Lower lobe of right lung (tissue), 2 donors: ENCODE results near the gene PYHIN1. TPM values are rescaled to one million over a fixed set of nuclear protein-coding genes. Genes with fewer than 3 reads are reported as not detected.

ENCODE experiments used
- ATAC-seq, 2 donors: fragments of 200-7000 bp; cut with Tn5 transposase; one replicate each; pipeline ENCODE4 v1.9.1; 2020 to 2022; ENCODE audit warnings: mild to moderate bottlenecking in 2 of 2, moderate library complexity in 2 of 2
- DNase-seq: peaks from one replicate; pipeline ENCODE4 v3.0.0-alpha.2; 2020
- H3K27ac ChIP-seq: fragments of 200-600 bp; one replicate; pipeline ENCODE4 v1.8.0; 2022
- H3K27me3 ChIP-seq: fragments of 200-600 bp; one replicate; pipeline ENCODE4 v1.8.0; 2022; ENCODE audit warnings: low read depth
- H3K36me3 ChIP-seq: fragments of 200-600 bp; one replicate; pipeline ENCODE4 v1.8.0; 2022; ENCODE audit warnings: mild to moderate bottlenecking
- H3K4me1 ChIP-seq: fragments of 200-600 bp; one replicate; pipeline ENCODE4 v1.8.0; 2022
- H3K4me3 ChIP-seq: fragments of 200-600 bp; one replicate; pipeline ENCODE4 v1.8.0; 2022; ENCODE audit warnings: mild to moderate bottlenecking
- H3K9me3 ChIP-seq: fragments of 200-600 bp; one replicate; pipeline ENCODE4 v1.8.0; 2022
- intact Hi-C: fragments of 100-400 bp; cut with DNase I; formaldehyde crosslinking; loops from one replicate; pipeline ENCODE4 v1.11.0; 2022
- long read RNA-seq: library from polyadenylated mRNA; unstranded; transcript quantifications from one replicate; pipeline ENCODE4 v2.0.0, GENCODE V29; 2021
- total RNA-seq: library from RNA; stranded (reverse); fragmentation: NEBNext Ultra II Directional; extraction: Animal tissue kit (Norgen Biotek cat#: 25700); gene quantifications from one replicate; pipeline ENCODE4 v1.2.1, GENCODE V29; 2021
- TF ChIP-seq, protein P1 (sequence below): fragments of 200-600 bp; IDR thresholded peaks from one replicate; pipeline ENCODE4 v1.8.0; 2022; ENCODE audit warnings: antibody characterized with exemption, mild to moderate bottlenecking
- donor health status: DM: no; HTN: yes; CAD: no; lungs with severe emphysema.

The PYHIN1 gene
- 3.9 TPM for total RNA-seq
- long read RNA-seq, partial matches to known transcripts, result 0 of 1 reads
- long read RNA-seq, other reads (novel, unspliced or antisense), result 0 of 1 reads

DNA sequence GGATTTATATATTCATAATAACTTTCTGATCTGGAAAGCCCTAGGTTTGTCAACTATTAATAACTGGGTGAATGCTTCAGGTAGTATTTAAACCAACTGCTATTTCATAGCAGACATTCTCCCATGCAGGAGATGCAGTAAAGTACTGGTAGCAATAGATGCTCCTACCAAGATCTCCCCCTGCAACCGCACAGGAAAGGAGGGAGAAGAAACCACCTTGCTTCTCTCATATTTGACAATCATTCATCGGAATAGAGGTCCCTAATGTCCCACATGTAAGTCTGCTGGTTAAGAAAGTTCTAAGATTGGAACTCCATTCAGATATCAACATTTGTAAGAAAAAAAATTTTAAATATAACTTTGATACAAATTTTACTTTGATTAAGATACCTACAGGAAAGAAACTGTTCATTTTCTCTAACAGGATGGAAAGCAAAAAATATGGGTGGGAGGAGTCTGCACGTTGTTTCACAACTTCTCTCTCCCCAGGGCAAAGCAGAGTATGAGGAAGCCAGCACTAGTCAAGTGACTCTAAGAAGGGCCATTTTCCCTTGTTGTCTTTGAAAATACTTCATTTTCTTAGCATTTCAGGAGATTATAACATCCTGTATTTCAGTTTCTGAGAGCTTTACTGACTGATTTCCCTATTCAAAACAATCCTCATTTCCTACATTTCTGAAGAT is at the start of gene PYHIN1:
Gene PYHIN1, plus strand, starts transcription at position 498 of the 683 bp plus-strand sequence. CDS start 5,359 bp downstream, outside the sequence.
- intact Hi-C loops, result no loop called here
- Histone ChIP-seq H3K4me1 (no peaks in the 10 kb centered on the region), H3K4me3 (peak within 1 kb of the TSS; percentile 34), H3K36me3 (no peaks in the 10 kb centered on the region), H3K9me3 (no peaks in the 10 kb centered on the region), H3K27me3 (no peaks in the 10 kb centered on the region), H3K27ac (no peak within 1 kb of the TSS)
- TF ChIP-seq, protein P1, sequence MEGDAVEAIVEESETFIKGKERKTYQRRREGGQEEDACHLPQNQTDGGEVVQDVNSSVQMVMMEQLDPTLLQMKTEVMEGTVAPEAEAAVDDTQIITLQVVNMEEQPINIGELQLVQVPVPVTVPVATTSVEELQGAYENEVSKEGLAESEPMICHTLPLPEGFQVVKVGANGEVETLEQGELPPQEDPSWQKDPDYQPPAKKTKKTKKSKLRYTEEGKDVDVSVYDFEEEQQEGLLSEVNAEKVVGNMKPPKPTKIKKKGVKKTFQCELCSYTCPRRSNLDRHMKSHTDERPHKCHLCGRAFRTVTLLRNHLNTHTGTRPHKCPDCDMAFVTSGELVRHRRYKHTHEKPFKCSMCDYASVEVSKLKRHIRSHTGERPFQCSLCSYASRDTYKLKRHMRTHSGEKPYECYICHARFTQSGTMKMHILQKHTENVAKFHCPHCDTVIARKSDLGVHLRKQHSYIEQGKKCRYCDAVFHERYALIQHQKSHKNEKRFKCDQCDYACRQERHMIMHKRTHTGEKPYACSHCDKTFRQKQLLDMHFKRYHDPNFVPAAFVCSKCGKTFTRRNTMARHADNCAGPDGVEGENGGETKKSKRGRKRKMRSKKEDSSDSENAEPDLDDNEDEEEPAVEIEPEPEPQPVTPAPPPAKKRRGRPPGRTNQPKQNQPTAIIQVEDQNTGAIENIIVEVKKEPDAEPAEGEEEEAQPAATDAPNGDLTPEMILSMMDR, result no peak
- peak; percentile 66 to 71 for ATAC-seq
- DNase-seq, result no peak

DNA sequence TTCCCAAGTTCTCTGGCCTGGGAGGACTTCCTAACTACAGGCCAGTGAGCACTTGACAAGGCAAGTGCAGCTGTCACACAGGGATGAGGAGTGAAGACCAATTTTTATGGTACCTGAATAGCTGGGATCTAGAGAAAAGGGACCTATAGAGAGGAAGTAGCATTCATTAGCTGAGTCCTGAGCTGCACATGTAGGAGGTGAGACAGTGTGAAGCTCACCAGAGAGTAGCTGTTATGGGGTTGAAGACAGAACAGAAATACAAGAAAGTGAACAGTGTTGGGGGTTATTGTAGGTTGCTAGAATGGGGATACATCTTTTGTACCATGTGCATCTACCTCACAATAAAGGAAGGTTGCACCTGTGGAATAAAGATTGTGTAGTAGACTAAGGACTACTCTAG is 37.7 kb upstream of the PYHIN1 start:
- Histone ChIP-seq H3K9me3 (no peaks in the 10 kb centered on the region), H3K27me3 (no peaks in the 10 kb centered on the region), H3K4me3 (no peak overlapping the region), H3K36me3 (no peaks in the 10 kb centered on the region), H3K4me1 (no peaks in the 10 kb centered on the region), H3K27ac (no peak overlapping the region)
- DNase-seq (no peak), ATAC-seq (no peak)
- TF ChIP-seq, protein P1, result no peak
- intact Hi-C loops, result no loop called here

DNA sequence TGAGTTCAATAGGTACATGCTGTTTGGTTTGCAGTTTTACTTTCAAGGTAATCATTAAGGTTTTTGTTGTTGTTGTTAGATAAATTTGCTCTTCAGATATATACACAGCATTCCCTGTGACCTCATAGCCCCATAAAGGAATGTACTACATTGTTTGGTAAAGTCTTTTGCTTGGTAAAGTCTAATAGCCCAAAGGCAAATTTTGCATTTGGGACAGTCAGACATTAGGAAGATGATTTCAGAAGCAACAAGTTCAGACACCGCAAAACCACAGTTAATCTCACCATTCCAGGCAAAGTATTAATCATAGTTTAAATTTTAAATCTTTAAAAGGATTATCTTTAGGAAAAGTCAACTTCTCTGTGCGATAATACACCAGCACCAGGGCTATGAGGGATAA is 32.6 kb upstream of the PYHIN1 start:
- ATAC-seq, result no peak

DNA sequence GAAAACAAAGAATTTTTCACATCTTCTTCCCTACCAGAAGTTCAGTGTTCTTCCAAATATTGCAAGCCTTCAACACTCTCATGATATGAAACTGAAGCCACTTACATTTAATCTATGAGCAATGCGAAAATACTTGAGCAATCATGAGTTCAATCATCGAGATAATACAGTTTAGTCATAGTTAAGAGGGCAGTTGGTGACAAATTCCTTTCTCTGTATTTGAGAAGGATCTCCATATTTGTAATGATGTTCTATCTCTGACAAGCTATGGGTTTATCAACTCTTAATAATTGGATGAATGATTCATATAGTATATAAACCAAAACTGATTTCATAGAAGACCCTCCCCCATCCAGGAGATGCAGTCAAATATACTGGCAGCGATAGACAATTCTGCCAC is 29.7 kb upstream of the PYHIN1 start:
- DNase-seq (no peak), ATAC-seq (no peak)
- no peaks in the 10 kb centered on the region for H3K9me3 ChIP-seq
- no peak overlapping the region for H3K4me3 ChIP-seq
- no peaks in the 10 kb centered on the region for H3K36me3 ChIP-seq
- H3K4me1 ChIP-seq, result no peaks in the 10 kb centered on the region
- no peak overlapping the region for H3K27ac ChIP-seq
- TF ChIP-seq, protein P1, result no peak
- H3K27me3 ChIP-seq, result no peaks in the 10 kb centered on the region
- intact Hi-C loops, result no loop called here

More for the DNA sequence above, 32.6 kb upstream of the PYHIN1 start:
- Histone ChIP-seq H3K36me3 (no peaks in the 10 kb centered on the region), H3K4me1 (no peaks in the 10 kb centered on the region), H3K27me3 (no peaks in the 10 kb centered on the region), H3K9me3 (no peaks in the 10 kb centered on the region), H3K27ac (no peak overlapping the region), H3K4me3 (no peak overlapping the region)
- DNase-seq, result no peak
- TF ChIP-seq, protein P1, result no peak
- intact Hi-C loops, result no loop called here

DNA sequence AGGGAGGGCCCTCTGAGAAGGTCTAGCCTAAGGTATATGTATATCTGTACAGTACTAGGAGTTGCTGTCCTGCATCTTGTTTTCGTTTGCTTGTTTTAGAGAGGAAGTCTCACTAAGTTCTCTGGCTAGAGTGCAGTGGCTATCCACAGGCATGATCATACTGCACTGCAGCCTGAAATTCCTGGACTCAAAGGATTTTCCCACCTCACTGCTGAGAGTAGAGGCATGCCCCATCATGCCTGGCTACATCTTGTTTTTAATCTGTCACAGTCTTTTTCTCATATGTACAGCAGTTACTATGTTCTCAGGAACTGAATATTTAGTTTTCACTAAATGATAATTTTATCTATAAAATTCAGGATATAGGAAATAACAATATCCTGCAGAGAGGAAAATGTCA is 15.3 kb upstream of the PYHIN1 start:
- H3K4me3 ChIP-seq, result no peak overlapping the region
- TF ChIP-seq, protein P1, result no peak
- no peaks in the 10 kb centered on the region for H3K36me3 ChIP-seq
- H3K27me3 ChIP-seq, result no peaks in the 10 kb centered on the region
- DNase-seq, result no peak
- H3K27ac ChIP-seq, result no peak overlapping the region
- no peak for ATAC-seq
- H3K9me3 ChIP-seq, result peaks cover 16% of the 10 kb centered on the region
- intact Hi-C loops, result no loop called here
- H3K4me1 ChIP-seq, result no peaks in the 10 kb centered on the region
